Liver (tissue), 3 donors: ENCODE results near the gene DEFB131B.
"Not testable (repeated sequence)": the region's sequence is repeated elsewhere in the genome, so short reads cannot be mapped to it uniquely, and the experiment has no call there.

Experiments
- CTCF ChIP-seq: fragments of 150-350 bp; IDR thresholded peaks from 2 replicates; pipeline ENCODE4 v1.5.1; 2017; ENCODE audit warnings: improper control_type of control experiment, low read depth, low read length; ENCODE audit not compliant: missing input control
- EGR1 ChIP-seq, 2 donors: IDR thresholded peaks; 2 replicates each; pipeline ENCODE4 v1.6.1; 2016 to 2018; ENCODE audit warnings: antibody characterized with exemption in 2 of 2, low read depth in 2 of 2
- GABPA ChIP-seq, 2 donors: IDR thresholded peaks in 1 of 2; conservative IDR thresholded peaks in 1 of 2; 2 replicates each; pipeline ENCODE4 v1.6.1; 2016; ENCODE audit warnings: antibody characterized with exemption in 2 of 2, mild to moderate bottlenecking in 1 of 2, moderate library complexity in 1 of 2
- HNF4G ChIP-seq: IDR thresholded peaks from 2 replicates; pipeline ENCODE4 v1.6.1; 2016; ENCODE audit warnings: antibody characterized with exemption
- JUND ChIP-seq, 2 donors: IDR thresholded peaks; 2 replicates each; pipeline ENCODE4 v1.6.1; 2016; ENCODE audit warnings: antibody characterized with exemption in 2 of 2
- NR2F2 ChIP-seq: IDR thresholded peaks from 2 replicates; pipeline ENCODE4 v1.6.1; 2016; ENCODE audit warnings: antibody characterized with exemption
- RAD21 ChIP-seq, 2 donors: IDR thresholded peaks; 2 replicates each; pipeline ENCODE4 v1.6.1; 2016; ENCODE audit warnings: antibody characterized with exemption in 2 of 2, mild to moderate bottlenecking in 2 of 2
- REST ChIP-seq: IDR thresholded peaks from 2 replicates; pipeline ENCODE4 v1.6.1; 2016; ENCODE audit warnings: antibody characterized with exemption, mild to moderate bottlenecking
- SP1 ChIP-seq: IDR thresholded peaks from 2 replicates; pipeline ENCODE4 v1.6.1; 2018; ENCODE audit warnings: antibody characterized with exemption, mild to moderate bottlenecking
- TAF1 ChIP-seq: conservative IDR thresholded peaks from 2 replicates; pipeline ENCODE4 v1.6.1; 2016; ENCODE audit warnings: antibody characterized with exemption, mild to moderate bottlenecking
- TF ChIP-seq, protein P1 (sequence below): IDR thresholded peaks from 2 replicates; pipeline ENCODE4 v1.6.1; 2016; ENCODE audit warnings: antibody characterized with exemption
- donor health status: healthy.
- donor health status: healthy.

- TF ChIP-seq CTCF; HNF4G; JUND (IDR thresholded peaks at IDR 0.05); REST; NR2F2; RAD21 (IDR thresholded peaks at IDR 0.05); TAF1; EGR1 (IDR thresholded peaks at IDR 0.05; ENCODE audit: low read depth in 2 of 2); GABPA (IDR thresholded peaks at IDR 0.05 in 1 of 2, conservative IDR thresholded peaks at IDR 0.05 in 1 of 2); SP1: not testable (repeated sequence)
- TF ChIP-seq, protein P1, sequence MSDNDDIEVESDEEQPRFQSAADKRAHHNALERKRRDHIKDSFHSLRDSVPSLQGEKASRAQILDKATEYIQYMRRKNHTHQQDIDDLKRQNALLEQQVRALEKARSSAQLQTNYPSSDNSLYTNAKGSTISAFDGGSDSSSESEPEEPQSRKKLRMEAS: not testable (repeated sequence)
These were observed 2.0 kb upstream of the DEFB131B start for GRCh38 chr11:71876262-71876661.
